Measurements from ENCODE around the gene ABHD5.
A peak's percentile ranks its signal among the peaks of the same experiment; 100 is the strongest.

Gene ABHD5

GRCh38 chr3:43686333-43686699, 4.4 kb upstream of the ABHD5 start:
- DNase-seq = no peak

GRCh38 chr3:43686700-43687498, 3.8 kb upstream of the ABHD5 start:
- DNase-seq = no peak

GRCh38 chr3:43687499-43687811, 3.3 kb upstream of the ABHD5 start:
- DNase-seq = no peak

- no peak for DNase-seq
Measured at GRCh38 chr3:43688245-43688650, 2.5 kb upstream of the ABHD5 start.

- no peak for DNase-seq
Measured at GRCh38 chr3:43689166-43689565, 1.6 kb upstream of the ABHD5 start.

DNA sequence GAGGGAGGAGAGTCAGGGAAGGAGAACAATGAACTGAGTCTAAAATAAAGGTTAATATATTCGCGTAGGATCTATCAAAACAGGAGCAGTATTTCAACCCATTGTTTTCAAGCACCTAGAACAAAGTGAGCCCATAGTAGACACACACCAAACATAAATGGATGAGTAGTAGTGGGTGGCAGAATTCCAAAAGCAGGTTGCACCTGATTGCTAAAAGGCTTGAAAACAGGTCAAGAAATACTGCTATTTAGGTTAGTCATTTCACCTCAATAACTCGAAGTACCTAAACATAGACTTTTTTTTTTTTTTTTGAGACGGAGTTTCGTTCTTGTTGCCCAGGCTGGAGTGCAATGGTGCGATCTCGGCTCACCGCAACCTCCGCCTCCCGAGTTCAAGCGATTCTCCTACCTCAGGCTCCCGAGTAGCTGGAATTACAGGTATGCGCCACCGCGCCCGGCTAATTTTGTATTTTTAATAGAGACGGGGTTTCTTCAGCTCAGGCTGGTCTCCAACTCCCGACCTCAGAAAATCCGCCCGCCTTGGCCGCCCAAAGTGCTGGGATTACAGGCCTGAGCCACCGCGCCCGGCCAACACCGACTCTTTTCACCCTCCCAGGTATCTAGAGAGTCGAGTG, 855 bp upstream of the ABHD5 start:
- DNase-seq = no peak

- peak; percentile 53 for DNase-seq
Measured at GRCh38 chr3:43691120-43691995, 620 bp downstream of the ABHD5 start.

DNA sequence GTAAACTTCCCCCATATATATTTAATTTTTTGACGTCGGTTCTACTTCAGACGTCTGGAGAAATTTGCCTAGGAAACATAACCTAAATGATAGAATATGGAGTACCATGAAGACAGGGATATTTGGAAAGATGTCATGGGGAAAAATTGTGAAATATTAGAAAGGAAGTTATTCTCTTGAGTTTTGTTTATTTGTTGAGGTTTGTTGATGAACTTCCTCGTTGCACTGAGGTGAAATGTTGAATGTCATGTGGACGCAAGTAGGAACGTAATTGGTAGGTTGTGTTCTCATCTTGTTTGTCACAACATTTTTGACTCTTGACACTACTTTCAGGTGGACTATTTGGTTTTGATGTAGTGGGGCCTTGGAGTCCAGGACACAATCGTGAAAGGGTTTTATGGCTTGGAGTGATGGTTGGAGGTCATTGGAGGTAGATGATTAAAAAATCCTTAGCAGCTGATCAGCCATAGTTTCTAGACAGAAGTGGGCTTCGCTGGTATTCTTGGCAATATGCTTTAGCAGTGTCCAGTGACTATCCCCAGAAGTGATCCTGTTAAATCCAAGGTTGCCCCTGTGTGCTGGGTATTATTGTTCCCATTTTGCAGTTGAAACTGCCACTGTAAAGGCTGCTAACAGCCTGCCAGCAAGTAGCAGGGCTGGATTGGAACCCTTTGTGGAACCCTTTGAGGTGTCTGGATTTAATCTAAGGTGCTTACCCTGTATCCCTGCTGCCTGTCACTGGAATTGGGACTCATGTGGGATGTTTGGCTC, 1.5 kb downstream of the ABHD5 start:
- DNase-seq = no peak

- no peak for DNase-seq
Measured at GRCh38 chr3:43692971-43693370, 2.2 kb downstream of the ABHD5 start.

DNA sequence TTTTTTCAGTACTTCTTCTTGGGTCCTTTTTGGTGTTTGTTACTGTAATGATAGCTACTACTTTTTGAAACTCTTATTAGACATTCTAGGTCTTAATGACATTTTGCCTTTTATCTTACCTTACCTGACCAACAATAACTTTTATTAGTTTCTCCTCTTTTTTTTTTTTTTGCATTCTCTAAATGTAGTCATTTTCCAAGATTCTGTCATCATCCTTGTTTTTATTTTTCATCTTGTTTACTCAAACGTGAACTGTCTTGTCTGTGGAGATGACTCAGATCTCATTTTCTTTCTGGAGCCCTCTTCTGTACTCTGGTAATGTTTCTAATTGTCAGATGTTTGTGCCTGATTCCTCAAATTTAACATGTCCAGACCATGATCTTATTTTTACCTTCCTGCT, 2.9 kb downstream of the ABHD5 start:
- no peak for DNase-seq

DNA sequence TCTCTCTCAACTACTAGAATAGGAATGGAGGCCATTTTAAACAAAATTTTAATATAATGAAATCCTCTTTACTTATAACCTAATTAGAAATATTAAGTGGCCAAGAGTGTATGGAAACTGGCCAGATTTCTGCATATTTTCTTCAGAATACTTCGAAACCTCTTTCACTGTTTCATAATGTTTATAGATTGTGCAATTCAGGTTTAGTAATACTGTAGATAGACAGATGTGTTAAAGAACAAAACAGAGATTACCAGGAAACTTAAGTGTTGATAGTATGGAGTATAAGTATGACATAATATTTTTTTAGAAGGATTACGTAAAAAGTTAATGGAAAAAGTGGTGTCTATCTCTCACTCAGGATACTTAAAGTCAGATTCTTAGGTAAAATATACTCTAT, 4.7 kb downstream of the ABHD5 start:
- DNase-seq = no peak

DNA sequence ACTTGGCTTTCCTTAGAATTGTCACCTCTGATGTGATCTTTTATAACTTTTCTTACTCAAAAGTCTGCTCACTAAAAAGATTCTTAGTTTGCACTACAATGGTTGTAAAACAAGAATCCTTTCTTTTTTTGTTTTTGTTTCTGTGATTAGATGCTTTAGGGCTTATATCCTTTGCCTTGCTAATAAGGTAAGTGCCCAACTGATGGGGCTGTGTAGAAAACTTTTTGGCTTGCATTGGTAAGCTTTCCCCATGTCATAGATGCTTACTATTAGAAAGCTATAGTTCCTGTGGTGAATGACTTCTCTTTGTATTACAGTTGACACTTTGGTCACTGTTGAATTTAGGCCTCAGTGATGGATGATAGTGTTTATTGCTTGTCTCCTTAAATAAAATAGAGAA, 5.1 kb downstream of the ABHD5 start:
- no peak for DNase-seq

DNA sequence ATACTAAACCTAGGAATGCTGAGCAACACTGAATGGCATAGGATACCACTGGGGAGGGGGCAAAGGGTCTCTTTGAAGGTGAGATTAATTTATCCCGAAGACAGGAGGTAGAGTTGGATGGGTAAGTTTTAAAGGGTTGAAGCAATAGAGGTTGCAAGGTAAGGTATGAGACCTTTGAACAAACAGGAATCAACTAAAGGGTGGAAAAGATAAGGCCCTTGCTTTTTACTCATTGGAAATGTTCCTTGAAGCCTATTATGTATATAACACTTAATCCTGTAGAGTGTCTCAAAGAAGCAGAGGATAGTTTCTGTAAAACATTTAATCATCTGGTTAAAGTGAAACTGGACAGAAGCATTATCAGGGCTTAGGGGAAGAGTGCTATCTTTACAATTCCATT, 5.7 kb downstream of the ABHD5 start:
- no peak for DNase-seq

- no peak for DNase-seq
Measured at GRCh38 chr3:43696881-43697280, 6.1 kb downstream of the ABHD5 start.

GRCh38 chr3:43699864-43700263, 9.1 kb downstream of the ABHD5 start:
- no peak for DNase-seq

DNA sequence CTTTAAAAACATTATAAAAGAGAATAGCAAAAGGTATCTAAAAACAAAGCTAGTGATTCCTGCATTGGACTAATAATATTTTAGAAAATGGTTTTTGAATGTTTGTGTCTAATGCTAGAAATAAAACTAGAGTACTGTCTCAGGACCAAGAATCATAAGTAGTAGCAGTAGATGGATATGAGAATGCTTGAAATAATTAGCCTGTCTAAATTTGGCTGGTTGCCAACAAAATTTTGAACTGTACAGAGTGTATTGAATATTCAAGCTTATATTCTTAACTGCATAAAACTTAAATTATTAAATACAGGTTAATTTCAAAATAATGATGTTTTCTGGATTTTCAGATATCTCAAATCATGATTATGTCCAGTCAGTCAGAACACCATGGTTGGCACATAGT, 14.0 kb downstream of the ABHD5 start:
- no peak for DNase-seq

DNA sequence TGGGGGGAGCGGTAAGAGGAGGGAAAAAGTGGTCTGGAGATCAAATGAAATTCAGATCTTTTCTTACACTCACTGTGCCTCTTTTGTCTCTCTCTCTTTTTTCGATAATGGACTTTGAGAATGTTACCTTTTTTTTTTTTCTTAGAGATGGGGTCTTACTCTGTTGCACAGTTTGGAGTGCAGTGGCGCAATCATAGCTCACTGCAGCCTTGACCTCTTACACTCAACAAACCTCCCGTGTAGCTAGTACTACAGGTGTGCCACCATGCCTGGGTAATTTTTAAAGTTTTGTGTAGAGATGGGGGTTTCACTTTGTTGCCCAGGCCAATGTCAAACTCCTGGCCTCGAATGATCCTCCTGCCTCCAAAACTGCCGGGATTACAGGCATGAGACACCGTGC, 15.6 kb downstream of the ABHD5 start:
- no peak for DNase-seq

- no peak for DNase-seq
Measured at GRCh38 chr3:43707266-43707665, 16.5 kb downstream of the ABHD5 start.

DNA sequence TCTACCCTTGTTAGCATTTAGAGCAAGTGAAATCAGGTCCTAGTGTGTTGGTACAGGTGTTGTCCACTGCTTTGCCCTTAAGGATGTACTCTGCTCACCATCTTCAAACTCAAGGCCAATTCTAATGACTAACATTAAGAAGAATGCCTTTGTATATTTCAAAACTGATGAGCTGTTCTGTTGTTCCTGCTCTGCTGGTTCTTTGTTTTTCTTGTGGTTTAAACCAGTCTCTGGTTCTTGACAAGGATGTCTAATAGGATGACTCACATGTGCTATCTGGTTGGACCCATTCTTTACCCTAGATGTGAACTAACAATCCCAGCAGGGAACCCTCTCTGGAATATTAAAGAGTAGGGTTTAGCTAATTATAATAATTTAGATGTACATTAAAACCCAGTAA, 17.3 kb downstream of the ABHD5 start:
- no peak for DNase-seq

DNA sequence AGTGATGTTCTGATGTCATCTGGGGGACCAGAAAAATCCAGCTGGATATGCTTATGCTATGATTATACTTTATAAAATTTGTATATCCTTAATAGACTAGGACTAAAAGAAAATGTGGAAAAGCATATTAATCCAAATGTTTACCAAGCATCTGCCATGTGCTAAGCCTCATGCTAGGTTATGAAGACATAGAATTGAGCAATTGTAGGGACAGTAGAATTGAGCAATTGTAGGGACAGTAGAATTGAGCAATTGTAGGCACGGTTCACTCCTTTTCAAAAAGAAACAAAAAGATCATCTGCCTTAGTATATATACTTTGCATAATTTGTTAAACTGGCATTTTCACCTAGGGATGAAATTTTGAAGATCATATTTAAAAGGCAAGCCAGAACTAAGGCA, 18.3 kb downstream of the ABHD5 start:
- DNase-seq = no peak

DNA sequence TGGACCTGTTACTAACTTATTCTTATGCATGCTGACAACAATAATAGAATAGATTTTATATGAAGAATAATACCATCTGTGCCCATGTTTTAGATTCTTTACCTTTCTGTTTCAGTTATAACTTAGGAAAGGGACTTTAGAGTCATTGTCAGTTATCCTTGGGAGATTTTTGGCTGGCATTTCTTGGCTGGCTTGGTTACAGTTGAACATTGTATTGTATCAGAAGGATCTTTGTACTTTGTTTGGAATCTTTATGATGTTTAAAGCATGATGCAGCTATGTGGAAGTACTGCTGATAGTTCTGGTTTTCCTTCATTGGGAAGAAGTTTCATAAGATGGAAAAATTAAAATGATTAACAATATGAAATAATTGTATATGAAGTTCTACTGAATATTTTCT, 19.9 kb downstream of the ABHD5 start:
- no peak for DNase-seq

- no peak for DNase-seq
Measured at GRCh38 chr3:43718296-43718695, 27.6 kb downstream of the ABHD5 start.

DNA sequence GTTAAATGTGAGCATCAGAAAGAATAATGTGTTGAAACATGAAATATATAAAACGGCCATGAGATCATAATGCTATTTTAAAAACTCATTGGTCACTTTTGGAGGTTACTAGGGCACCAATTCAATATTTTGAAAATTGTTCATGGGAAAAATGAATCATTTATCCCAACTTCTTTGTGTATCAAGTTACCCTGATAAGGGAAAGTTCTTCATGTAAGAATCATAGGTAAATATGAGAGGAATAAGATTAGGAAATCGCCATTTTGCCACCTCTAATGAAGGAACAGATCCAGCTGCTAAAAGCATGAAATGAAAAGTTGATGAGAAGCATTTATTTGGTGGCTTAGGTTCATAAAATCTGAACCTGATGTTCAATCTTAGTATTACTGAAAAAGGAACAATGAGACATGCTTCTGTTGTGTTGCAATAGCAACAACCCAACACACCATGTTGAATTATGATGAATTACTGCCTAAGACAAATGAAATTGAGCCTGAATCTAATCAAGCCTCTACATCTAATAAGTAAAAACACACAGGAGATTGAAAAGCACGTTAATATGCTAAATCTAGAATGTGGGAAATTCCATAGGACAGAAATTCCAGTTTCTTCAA, 32.5 kb downstream of the ABHD5 start:
- no peak for DNase-seq
